ENCODE data around the gene C1orf167.

DNA sequence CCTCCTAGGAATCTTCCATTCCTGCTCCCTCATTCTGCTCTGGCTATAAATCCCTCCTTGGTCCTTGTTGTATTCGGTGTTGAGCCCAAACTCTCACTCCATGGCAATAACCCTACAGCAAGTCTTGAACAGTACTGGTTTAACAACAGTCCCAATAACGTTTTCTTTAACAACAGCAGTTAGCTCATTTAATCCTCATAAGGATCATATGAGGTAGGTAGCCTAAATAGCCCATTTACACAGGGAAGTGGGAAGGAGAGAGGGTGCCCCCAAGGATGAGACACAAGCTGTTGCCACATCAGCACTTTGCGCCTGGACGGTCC is 26.5 kb upstream of the C1orf167 start:
- TF ChIP-seq, protein P1, sequence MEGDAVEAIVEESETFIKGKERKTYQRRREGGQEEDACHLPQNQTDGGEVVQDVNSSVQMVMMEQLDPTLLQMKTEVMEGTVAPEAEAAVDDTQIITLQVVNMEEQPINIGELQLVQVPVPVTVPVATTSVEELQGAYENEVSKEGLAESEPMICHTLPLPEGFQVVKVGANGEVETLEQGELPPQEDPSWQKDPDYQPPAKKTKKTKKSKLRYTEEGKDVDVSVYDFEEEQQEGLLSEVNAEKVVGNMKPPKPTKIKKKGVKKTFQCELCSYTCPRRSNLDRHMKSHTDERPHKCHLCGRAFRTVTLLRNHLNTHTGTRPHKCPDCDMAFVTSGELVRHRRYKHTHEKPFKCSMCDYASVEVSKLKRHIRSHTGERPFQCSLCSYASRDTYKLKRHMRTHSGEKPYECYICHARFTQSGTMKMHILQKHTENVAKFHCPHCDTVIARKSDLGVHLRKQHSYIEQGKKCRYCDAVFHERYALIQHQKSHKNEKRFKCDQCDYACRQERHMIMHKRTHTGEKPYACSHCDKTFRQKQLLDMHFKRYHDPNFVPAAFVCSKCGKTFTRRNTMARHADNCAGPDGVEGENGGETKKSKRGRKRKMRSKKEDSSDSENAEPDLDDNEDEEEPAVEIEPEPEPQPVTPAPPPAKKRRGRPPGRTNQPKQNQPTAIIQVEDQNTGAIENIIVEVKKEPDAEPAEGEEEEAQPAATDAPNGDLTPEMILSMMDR (conservative IDR thresholded peaks at IDR 0.05; ENCODE audit: low read depth, low read length), result no peak
- TF ChIP-seq EZH2 (IDR thresholded peaks at IDR 0.05; ENCODE audit: low read length, unreplicated experiment), result no peak

Data from PC-3 (cell line).